Spleen (tissue), 11 donors: ENCODE data around the gene KDM4B. TPM values are rescaled to one million over a fixed set of nuclear protein-coding genes. Genes with fewer than 3 reads are reported as not detected.
"Not testable (repeated sequence)": the region's sequence is repeated elsewhere in the genome, so short reads cannot be mapped to it uniquely, and the experiment has no call there.

ENCODE experiments used
- DNase-seq: peaks from one replicate; pipeline ENCODE4 v3.0.0-alpha.2; 2020
- H3K27ac ChIP-seq, 8 donors: fragments of 200-600 bp; sonication (generic) in 7 of 8; 1 replicate in 4 of 8; 2 replicates in 4 of 8; pipeline versions ENCODE4 v1.5.0 to v1.8.0; 2016 to 2021; ENCODE audit warnings: inconsistent platforms in 4 of 8, mild to moderate bottlenecking in 4 of 8, moderate library complexity in 1 of 8
- H3K27me3 ChIP-seq, 7 donors: fragments of 200-600 bp; sonication (generic) in 6 of 7; replicated peaks in 1 of 7; 1 replicate in 4 of 7; 2 replicates in 3 of 7; pipeline versions ENCODE4 v1.5.0 to v1.8.0; 2016 to 2021; ENCODE audit warnings: inconsistent platforms in 3 of 7, mild to moderate bottlenecking in 1 of 7
- H3K36me3 ChIP-seq, 6 donors: fragments of 200-600 bp; sonication (generic) in 5 of 6; 1 replicate in 4 of 6; 2 replicates in 2 of 6; pipeline versions ENCODE4 v1.5.0 to v1.8.0; 2016 to 2021; ENCODE audit warnings: inconsistent platforms in 2 of 6
- H3K4me1 ChIP-seq, 6 donors: fragments of 200-600 bp; sonication (generic) in 5 of 6; 1 replicate in 3 of 6; 2 replicates in 3 of 6; pipeline versions ENCODE4 v1.5.0 to v1.8.0; 2016 to 2021; ENCODE audit warnings: inconsistent platforms in 3 of 6
- H3K4me3 ChIP-seq, 8 donors: fragments of 200-600 bp; sonication (generic) in 7 of 8; 1 replicate in 4 of 8; 2 replicates in 4 of 8; pipeline versions ENCODE4 v1.5.0 to v1.8.0; 2016 to 2021; ENCODE audit warnings: inconsistent platforms in 4 of 8, mild to moderate bottlenecking in 4 of 8, moderate library complexity in 2 of 8
- H3K9me3 ChIP-seq, 8 donors: fragments of 200-600 bp; sonication (generic) in 7 of 8; 1 replicate in 4 of 8; 2 replicates in 4 of 8; pipeline versions ENCODE4 v1.5.0 to v1.8.0; 2016 to 2021; ENCODE audit warnings: inconsistent platforms in 4 of 8
- POLR2A ChIP-seq, 3 donors: fragments of 450-650 bp; IDR thresholded peaks; one replicate each; pipeline ENCODE4 v1.5.1; 2017; ENCODE audit warnings: antibody characterized with exemption in 3 of 3, mild to moderate bottlenecking in 1 of 3
- POLR2AphosphoS5 ChIP-seq, 3 donors: sonication (generic); formaldehyde crosslinking; IDR thresholded peaks; one replicate each; pipeline ENCODE4 v1.5.1; 2017; ENCODE audit warnings: antibody characterized with exemption in 3 of 3
- WGBS, 5 donors: extraction: QIAGEN DNeasy Blood & Tissue Kit in 3 of 5; methylation state at CpG; one replicate each; pipeline versions ENCODE4 v1.1.5 to v1.1.7; 2013 to 2018; 5-methylcytosine and 5-hydroxymethylcytosine counted together
- intact Hi-C: fragments of 100-400 bp; cut with DNase I; formaldehyde crosslinking; loops from one replicate; pipeline ENCODE4 v1.15.0; 2023; ENCODE audit warnings: low total_unique reads
- polyA plus RNA-seq, 3 donors: library from polyadenylated mRNA; stranded (reverse); fragments of 200-250 nt; gene quantifications; one replicate each; pipeline ENCODE4 v1.2.1, GENCODE V29; 2013
- total RNA-seq, 7 donors: library from RNA; depleted of rRNA in 3 of 7; stranded (reverse); fragments of >200 nt in 3 of 7; fragmentation: NEBNext Ultra II Directional in 4 of 7; extraction: Animal tissue kit (Norgen Biotek cat#: 25700) in 4 of 7; gene quantifications; one replicate each; pipeline versions ENCODE4 v1.1.0 to v1.2.1, GENCODE V29; 2016 to 2021
- TF ChIP-seq, protein P1 (sequence below), 11 experiments: fragments of 200-600 bp in 7 of 11; fragments of 450-650 bp in 4 of 11; sonication (generic) in 4 of 11; IDR thresholded peaks in 8 of 11; conservative IDR thresholded peaks in 3 of 11; 1 replicate in 7 of 11; 2 replicates in 4 of 11; pipeline versions ENCODE4 v1.4.0 to v1.8.0; 2016 to 2021; ENCODE audit warnings: antibody characterized with exemption in 11 of 11, inconsistent platforms in 4 of 11, mild to moderate bottlenecking in 1 of 11
- donor health status: healthy with polysubstance abuse.
- donor health status: DM: no; HTN: no; CAD: no; lungs with moderate emphysema.
- donor health status: DM: no; HTN: no; CAD: no.
- donor health status: Bipolar disorder and iron deficiency.
- donor health status: healthy.
- donor health status: DM: no; HTN: no; CAD: no.
- donor health status: DM: yes; HTN: yes; CAD: no.

The KDM4B gene
- total and polyA plus RNA-seq, 10 donors: 18.3 to 80.5 (median 52.4) TPM

DNA sequence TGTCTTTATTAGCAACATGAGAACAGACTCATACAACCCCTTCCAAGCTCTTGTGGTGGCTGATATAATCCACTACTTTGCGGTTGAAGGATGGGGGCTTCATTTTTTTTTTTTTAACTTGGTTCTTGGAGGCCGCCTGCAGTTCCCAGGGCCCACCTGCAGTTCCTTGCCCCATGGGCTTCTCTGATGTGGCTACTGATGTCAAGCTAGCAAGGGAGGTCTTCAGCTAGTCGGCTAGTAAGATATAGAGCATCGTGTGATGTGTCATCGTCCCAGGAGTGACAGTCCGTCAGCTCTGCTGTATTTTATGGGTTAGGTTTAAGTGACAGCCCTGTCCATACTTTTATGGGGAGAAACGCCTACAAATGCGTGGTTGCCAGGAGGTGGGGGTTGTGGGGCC lies 33.5 kb upstream of the KDM4B start:
- 89 to 94% (median 91%) methylated on average over 8 of the region's 8 CpGs for WGBS, 5 donors
- no peaks in the 10 kb centered on the region for H3K9me3 ChIP-seq
- no peaks in the 10 kb centered on the region for H3K27me3 ChIP-seq
- no peak overlapping the region for H3K27ac ChIP-seq
- H3K36me3 ChIP-seq: peaks cover 0 to 17% (median 0%) of the 10 kb centered on the region in 6 donors
- peaks cover 0 to 13% (median 2%) of the 10 kb centered on the region in 6 donors for H3K4me1 ChIP-seq
- H3K4me3 ChIP-seq: no peak overlapping the region
- TF ChIP-seq POLR2AphosphoS5 (IDR thresholded peaks at IDR 0.05) (no peak), POLR2A (IDR thresholded peaks at IDR 0.05) (no peak)
- TF ChIP-seq, protein P1, sequence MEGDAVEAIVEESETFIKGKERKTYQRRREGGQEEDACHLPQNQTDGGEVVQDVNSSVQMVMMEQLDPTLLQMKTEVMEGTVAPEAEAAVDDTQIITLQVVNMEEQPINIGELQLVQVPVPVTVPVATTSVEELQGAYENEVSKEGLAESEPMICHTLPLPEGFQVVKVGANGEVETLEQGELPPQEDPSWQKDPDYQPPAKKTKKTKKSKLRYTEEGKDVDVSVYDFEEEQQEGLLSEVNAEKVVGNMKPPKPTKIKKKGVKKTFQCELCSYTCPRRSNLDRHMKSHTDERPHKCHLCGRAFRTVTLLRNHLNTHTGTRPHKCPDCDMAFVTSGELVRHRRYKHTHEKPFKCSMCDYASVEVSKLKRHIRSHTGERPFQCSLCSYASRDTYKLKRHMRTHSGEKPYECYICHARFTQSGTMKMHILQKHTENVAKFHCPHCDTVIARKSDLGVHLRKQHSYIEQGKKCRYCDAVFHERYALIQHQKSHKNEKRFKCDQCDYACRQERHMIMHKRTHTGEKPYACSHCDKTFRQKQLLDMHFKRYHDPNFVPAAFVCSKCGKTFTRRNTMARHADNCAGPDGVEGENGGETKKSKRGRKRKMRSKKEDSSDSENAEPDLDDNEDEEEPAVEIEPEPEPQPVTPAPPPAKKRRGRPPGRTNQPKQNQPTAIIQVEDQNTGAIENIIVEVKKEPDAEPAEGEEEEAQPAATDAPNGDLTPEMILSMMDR (IDR thresholded peaks at IDR 0.05 in 8 of 11, conservative IDR thresholded peaks at IDR 0.05 in 3 of 11): no peak
- intact Hi-C loops: no loop called here
- no peak for DNase-seq

DNA sequence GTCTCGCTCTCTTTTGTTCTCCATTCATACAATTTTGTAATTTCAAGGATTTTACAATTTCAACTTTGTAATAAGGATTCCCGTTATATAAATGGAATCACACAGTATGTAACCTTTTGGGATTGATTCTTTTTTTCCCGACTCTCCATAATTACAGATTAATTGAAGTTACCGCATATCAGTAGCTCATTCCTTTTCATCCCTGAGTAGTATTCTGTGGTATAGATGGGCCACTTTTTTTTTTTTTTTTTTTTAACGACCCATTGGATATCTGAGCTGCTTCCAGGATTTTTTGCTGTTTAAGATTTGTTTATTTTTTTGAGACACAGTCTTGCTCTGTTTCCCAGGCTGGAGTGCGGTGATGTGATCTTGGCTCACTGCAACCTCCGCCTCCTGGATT lies 31.9 kb upstream of the KDM4B start:
- 94 to 98% (median 96%) methylated on average over 7 of the region's 7 CpGs for WGBS, 5 donors
- peaks cover 0 to 13% (median 2%) of the 10 kb centered on the region in 6 donors for H3K4me1 ChIP-seq
- TF ChIP-seq POLR2A (IDR thresholded peaks at IDR 0.05) (no peak), POLR2AphosphoS5 (IDR thresholded peaks at IDR 0.05) (no peak)
- TF ChIP-seq, protein P1 (IDR thresholded peaks at IDR 0.05 in 8 of 11, conservative IDR thresholded peaks at IDR 0.05 in 3 of 11): no peak

DNA sequence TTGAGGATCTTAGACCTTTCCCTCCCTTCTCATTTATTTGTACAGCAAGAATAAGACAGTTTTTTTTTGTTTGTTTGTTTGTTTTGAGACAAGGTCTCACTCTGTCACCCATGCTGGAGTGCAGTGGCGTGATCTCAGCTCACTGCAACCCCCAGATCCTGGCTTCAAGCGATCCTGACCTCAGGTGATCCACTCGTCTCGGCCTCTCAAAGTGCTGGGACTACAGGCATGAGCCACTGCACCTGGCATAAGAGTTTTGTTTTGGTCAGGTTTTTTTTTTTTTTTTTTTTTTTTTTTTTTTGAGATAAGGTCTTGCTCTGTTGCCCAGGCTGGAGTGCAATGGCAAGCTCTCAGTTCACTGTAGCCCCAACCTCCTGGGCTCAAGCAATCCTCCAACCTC lies 30.5 kb upstream of the KDM4B start:
- H3K27me3 ChIP-seq, H3K27ac ChIP-seq, H3K4me3 ChIP-seq, H3K9me3 ChIP-seq, intact Hi-C loops, DNase-seq, H3K4me1 ChIP-seq: not testable (repeated sequence)
- H3K36me3 ChIP-seq: peaks cover 0 to 27% (median 0%) of the 10 kb centered on the region in 6 donors
- 94 to 96% (median 95%) methylated on average over 4 of the region's 4 CpGs for WGBS, 5 donors

More for the DNA sequence above, 31.9 kb upstream of the KDM4B start:
- intact Hi-C loops: no loop called here
- DNase-seq: no peak
- peaks cover 0 to 21% (median 0%) of the 10 kb centered on the region in 6 donors for H3K36me3 ChIP-seq
- H3K9me3 ChIP-seq: no peaks in the 10 kb centered on the region
- H3K27ac ChIP-seq: no peak overlapping the region
- H3K4me3 ChIP-seq: no peak overlapping the region
- no peaks in the 10 kb centered on the region for H3K27me3 ChIP-seq

DNA sequence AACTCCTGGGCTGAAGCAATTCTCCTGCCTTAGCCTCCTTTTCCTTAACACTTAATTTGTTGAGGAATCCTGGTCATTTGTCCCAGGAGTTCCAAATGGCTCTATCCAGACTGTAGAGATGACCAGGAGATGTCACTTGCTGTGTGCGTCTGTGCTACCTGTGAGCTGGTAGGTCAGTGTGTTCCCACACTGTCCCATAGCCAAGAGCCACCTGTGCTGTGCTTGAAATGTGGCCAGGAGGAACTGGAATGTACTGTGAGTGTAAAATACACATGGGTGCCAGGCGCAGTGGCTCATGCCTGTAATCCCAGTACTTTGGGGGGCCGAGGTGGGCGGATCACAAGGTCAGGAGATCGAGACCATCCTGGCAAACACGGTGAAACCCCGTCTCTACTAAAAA lies 29.4 kb upstream of the KDM4B start:
- Histone ChIP-seq H3K27ac (no peak overlapping the region), H3K9me3 (no peaks in the 10 kb centered on the region), H3K27me3 (no peaks in the 10 kb centered on the region), H3K4me1 (no peaks in the 10 kb centered on the region), H3K4me3 (no peak overlapping the region), H3K36me3 (peaks cover 0 to 34% (median 0%) of the 10 kb centered on the region in 6 donors)
- intact Hi-C loops: no loop called here
- TF ChIP-seq, protein P1 (IDR thresholded peaks at IDR 0.05 in 8 of 11, conservative IDR thresholded peaks at IDR 0.05 in 3 of 11): no peak
- no peak for TF ChIP-seq POLR2A (IDR thresholded peaks at IDR 0.05)
- no peak for TF ChIP-seq POLR2AphosphoS5 (IDR thresholded peaks at IDR 0.05)
- no peak for DNase-seq
- 86 to 93% (median 92%) methylated on average over 7 of the region's 7 CpGs for WGBS, 5 donors

DNA sequence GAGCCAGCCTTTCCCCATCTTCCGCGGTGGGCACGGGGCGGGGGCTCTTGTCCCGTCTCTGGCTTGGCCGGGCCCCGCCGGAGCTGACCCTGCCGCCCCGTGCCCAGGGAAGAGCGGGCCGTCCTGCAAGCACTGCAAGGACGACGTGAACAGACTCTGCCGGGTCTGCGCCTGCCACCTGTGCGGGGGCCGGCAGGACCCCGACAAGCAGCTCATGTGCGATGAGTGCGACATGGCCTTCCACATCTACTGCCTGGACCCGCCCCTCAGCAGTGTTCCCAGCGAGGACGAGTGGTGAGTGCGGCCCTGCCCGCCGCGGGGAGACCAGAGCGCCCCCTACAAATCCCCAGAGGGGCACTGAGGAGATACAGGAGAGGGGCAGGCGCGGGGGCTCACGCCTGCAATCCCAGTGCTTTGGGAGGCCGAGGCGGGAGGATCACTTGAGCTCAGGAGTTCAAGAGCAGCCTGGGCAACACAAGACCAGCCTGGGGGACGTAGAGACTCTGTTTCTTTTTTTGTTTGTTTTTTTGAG lies 27.2 kb upstream of the KDM4B start:
- intact Hi-C loops, H3K27me3 ChIP-seq, DNase-seq, H3K9me3 ChIP-seq, H3K4me1 ChIP-seq, H3K4me3 ChIP-seq, H3K27ac ChIP-seq: not testable (repeated sequence)
- H3K36me3 ChIP-seq: peaks cover 0 to 47% (median 0%) of the 10 kb centered on the region in 6 donors
- WGBS, 5 donors: 93 to 98% (median 97%) methylated on average over 12 to 35 of the region's 35 CpGs
